HK-2 (cell line): Measurements from ENCODE around the gene PHYHIPL.

ENCODE experiments used
- DNase-seq: peaks from one replicate; pipeline ENCODE4 v3.0.0-alpha.2; 2018; ENCODE audit not compliant: unreplicated experiment

PHYHIPL gene

DNA sequence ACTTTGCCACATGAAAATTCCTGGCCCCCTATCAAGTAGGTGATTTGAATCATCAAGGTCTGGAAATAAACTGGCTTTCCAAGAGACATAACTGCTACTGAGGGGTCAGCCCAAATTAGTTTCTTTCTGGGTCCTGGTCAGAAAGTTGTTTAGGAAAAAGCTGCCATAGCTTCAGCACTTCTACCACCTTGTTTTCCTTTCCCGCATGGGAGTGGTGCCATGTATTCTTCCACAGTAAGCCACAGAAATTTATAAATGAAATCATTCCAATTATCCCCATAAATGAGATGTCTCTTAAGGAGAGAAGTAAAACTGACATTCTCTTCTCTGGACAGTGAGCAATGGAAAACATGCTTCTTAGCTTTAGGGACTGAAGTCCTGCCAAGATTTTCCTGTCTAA is 80.8 kb downstream of the PHYHIPL start:
- no peak for DNase-seq

DNA sequence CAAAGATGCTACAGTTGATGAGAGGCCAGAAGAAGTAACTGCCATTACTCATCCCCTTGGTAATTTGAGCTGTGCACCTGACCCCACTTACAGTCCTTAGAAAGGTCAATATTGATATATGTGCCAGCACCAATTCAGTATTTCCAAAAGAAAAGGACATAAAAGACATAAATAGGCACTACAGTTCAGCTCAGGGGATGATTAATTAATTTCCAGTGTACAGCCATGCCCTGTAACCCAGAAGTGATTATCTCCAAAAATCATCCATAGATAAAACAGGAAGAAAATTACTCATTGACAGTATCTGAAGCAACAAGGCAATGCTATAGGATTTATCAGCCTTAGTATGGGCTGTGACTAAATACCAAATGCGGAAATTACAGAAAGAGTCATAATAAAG is 82.4 kb downstream of the PHYHIPL start:
- DNase-seq = no peak

DNA sequence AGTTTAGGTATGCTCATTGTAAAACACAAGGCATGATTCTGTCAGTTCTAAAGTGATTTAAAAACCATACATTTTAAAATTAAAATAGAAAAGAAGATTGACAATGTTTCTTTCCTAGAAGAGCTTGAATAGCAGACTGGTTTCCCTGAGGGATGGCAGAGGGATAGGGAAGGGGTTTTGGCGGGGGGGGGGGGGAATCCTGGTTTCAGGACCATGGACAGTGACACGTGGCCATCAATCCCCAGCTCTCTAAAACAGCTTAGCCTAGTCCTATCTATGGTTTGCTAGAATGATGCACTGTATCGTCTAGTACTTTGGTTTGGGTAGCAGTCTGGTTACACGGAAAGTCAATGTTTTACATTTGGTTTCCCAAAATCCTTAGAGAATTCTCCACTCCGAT is 88.7 kb downstream of the PHYHIPL start:
- DNase-seq = peak; percentile 4

- DNase-seq = no peak
Observed at GRCh38 chr10:59266321-59266720, 89.9 kb downstream of the PHYHIPL start.

DNA sequence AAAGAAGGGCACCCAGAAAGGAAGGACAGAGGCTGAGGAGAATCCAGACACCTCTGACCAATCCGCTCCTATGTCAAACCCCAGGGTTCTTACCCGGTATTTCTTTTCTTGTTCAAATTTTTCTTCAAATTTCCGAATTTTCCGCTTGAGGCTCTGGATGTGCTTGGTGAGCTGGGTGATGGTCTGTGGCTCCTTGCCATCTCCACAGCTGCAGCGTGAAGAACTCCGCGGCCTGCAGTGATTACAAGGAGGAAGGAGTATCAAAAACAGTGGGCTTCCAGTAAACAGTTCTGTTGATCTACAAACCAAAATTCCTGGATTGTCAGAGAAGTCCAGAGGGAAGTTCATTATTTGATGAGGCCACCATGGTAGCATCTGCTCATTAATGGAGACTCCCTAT is 92.0 kb downstream of the PHYHIPL start:
- no peak for DNase-seq

- no peak for DNase-seq
Observed at GRCh38 chr10:59269651-59270050, 93.2 kb downstream of the PHYHIPL start.

GRCh38 chr10:59270492-59270891 is 94.0 kb downstream of the PHYHIPL start:
- DNase-seq = no peak

- DNase-seq = no peak
Observed at GRCh38 chr10:59271160-59271559, 94.7 kb downstream of the PHYHIPL start.

GRCh38 chr10:59272061-59272460 is 95.6 kb downstream of the PHYHIPL start:
- DNase-seq = no peak

- no peak for DNase-seq
Observed at GRCh38 chr10:59273445-59273844, 97.0 kb downstream of the PHYHIPL start.

DNA sequence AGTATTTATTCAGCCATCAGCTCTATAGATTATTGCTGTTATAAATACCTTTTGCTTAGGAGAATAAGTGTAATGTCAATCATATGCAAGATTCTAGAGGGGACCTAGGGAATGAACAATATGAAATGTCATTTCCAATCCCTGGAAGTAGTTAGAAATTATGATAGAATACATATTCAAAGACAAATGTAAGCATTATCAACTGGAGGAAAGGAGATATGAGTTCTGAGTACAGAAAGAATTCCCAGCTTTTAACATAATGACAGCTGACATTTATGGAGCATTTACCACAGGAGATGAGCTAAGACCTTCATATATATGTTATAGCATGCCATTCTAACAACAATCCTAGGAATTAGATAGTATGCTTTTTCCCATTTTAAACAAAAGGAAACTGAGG is 99.7 kb downstream of the PHYHIPL start:
- no peak for DNase-seq

DNA sequence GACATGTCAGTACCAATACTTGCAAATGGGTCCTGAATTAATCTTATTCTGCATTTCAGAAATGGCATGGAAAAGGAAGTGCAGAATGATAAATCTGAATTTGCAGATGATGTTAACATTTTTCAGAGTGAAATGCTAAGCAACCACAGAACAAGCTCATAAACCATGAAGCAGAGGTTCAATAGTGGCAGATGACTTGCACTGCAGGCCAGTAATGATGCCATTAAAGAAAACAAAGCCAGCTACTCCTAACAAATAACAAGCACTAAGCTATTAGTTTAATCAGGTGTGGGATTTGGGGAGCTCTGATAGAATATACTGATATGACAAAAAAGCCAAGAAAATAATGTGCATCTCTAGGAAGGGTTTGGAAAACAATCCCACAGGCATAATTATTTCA is 100.5 kb downstream of the PHYHIPL start:
- no peak for DNase-seq

GRCh38 chr10:59279476-59279875 is 103.0 kb downstream of the PHYHIPL start:
- no peak for DNase-seq

- no peak for DNase-seq
Observed at GRCh38 chr10:59279991-59280505, 103.6 kb downstream of the PHYHIPL start.

DNA sequence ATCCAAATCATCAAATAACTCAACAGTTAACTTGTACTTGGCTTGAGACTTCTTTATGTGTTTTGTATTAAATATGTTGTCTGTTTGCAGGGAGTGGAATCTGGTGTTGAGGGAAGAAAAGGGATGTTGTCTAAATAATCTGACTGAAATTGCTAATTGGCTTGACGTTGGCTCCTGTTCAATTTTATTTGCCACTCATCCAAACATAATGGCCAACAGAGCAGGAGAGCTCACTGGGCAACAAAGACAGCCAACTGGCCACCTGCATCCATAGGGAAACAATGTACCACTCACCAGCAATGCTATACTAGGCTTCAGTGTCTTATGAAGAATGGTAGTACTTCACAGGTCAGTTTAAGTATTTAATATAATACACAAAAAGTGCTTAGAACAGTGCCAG is 105.4 kb downstream of the PHYHIPL start:
- DNase-seq = no peak

DNA sequence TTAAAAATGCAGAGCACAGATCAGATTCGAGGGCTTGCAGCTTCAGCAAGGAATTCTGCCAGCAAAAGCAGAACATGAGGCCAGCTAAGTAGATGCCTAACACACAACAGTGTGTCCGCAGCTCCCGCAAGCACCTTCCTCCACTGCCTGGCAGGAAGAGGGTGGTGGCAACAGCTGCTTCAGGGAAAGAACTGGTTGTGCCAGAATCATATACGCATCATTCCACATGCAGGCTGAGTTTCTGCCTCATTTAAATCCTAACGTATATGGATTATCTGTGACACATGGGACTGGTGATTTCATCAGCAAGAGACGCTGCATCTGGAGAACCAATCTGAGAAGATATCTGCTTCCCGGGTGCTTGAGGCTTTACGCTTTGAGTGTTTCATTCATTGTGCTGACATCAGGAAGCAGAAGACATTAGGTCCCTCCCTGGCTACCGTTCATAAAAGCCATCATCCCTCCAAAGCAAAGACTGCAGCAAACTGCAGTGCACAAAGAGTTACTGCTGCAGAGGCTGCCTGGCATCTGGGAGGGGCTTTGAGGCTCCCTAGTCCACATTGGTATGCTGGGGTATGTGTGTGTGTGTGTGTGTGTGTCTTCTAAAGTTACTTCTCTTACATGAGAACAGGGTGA is 107.1 kb downstream of the PHYHIPL start:
- no peak for DNase-seq

- DNase-seq = no peak
Observed at GRCh38 chr10:59284118-59284975, 107.9 kb downstream of the PHYHIPL start.

GRCh38 chr10:59285073-59285472 is 108.6 kb downstream of the PHYHIPL start:
- DNase-seq = no peak

GRCh38 chr10:59285848-59286247 is 109.4 kb downstream of the PHYHIPL start:
- no peak for DNase-seq

- no peak for DNase-seq
Observed at GRCh38 chr10:59287587-59288255, 111.3 kb downstream of the PHYHIPL start.

DNA sequence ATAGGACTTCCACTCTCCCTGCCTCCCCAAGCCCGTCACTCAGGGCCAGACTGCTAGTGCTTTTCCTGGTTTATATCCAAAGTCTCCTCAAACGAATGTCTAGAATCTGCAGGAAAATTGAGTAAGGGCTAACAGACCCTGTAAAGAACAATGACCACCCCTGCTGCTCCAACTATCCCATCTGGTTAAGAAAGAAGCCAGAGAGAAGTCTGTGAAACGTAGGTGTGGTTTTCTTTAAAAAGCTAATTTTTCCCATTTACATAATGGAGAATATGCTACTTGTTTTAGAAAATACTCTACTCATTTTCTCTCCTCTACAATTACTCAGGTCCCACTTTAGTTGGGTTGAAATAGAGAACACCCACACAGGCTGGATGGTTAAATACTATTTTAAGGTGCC is 113.4 kb downstream of the PHYHIPL start:
- no peak for DNase-seq

- no peak for DNase-seq
Observed at GRCh38 chr10:59290448-59290847, 114.0 kb downstream of the PHYHIPL start.
